HUDEP-2 (cell line): ENCODE data around the gene DHX16.
A peak's percentile ranks its signal among the peaks of the same experiment; 100 is the strongest.

Experiments used
- DNase-seq, 76 experiments: peaks; one replicate each; lab custom pipeline; 2025; ENCODE audit not compliant: unreplicated experiment in 76 of 76; lab: John Stamatoyannopoulos, UW

Gene DHX16

DNA sequence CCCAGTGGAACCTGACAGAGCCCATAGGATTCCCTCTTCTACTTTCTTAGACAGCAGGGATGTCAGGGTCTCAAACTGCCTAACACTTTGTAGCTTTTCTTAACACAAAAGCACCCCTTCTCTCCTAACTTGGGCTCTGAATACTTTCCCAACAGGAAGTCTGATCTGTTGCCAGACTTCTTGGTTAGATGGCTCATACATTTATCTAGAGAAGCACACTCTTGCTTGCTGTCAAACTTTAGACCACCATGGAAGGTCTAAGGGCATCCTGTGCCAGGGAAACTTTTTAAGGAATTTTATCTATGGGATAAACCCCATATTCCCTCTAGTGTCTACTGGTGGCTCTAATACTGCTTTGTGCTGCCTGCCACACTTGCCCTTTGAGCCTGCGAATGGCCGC lies 29.1 kb downstream of the DHX16 start:
- no peak for DNase-seq

DNA sequence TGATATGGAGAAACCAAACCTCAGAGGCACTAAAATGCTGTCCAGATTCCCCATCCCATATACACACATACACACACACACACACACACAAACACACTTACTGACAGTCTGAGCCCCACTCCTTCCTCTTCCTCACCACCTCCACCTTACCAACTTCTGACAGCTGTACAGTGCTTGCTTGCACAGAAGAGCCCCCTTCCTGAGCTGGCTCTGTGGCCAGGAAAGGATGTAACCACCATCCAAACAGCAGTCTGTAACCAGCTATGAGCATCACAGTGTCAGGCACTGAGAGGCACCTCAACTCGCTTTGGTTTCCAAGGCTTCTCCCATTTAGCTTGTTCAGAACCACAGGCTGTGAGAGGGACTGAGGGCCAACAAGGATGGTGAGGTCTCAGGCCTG lies 31.8 kb downstream of the DHX16 start:
- no peak for DNase-seq

- peak in 14 of 76 experiments; percentile 1 to 22 (median 12) for DNase-seq
These were observed 32.3 kb downstream of the DHX16 start for GRCh38 chr6:30640481-30640880.

- DNase-seq = no peak
These were observed 37.0 kb downstream of the DHX16 start for GRCh38 chr6:30635834-30636233.

DNA sequence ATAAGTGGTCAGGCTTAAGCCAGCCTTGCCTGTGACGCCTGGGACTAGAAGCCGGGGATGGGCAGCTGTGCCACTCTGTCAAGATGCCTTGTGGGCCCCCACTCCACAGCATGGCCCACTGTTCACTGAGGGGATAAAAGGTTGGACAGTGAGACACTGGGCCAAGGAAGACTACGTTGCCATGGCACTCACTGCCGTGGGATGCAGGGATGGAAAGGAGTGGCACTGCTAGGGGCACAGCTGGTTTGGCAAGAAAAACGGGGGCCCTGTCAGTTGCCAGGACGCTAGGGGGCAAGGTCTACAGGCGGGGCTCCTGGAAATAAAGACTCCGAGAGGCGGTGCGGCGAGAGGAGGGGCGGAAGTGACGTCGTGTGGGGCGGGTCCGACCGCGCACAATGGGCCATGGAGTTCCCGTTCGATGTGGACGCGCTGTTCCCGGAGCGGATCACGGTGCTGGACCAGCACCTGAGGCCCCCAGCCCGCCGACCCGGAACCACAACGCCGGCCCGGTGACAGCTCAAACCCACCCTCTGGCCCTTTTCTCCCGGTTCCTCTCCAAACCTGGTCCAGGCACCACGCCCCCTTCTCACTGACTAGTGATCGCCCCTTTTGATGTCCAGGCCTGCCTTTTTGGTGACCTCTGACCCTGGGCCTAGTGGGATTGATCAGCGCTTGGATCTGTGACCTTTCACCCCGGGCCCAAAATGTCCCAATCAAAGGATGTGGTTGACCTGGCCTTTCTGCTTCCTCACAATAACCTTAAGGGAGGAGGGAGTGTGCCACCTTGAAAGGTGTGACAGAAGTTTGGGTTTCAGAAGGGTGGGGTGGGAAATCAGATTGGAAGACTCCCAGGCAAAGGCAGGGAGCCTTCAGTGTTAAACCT lies 46.1 kb downstream of the DHX16 start, which contains the start of gene ATAT1:
Gene ATAT1, plus strand, starts transcription at position 391 of the 883 bp plus-strand sequence.
- DNase-seq = peak in 72 of 76 experiments; percentile 38 to 90 (median 76)

- no peak for DNase-seq
These were observed 47.3 kb downstream of the DHX16 start for GRCh38 chr6:30625511-30625910.

DNA sequence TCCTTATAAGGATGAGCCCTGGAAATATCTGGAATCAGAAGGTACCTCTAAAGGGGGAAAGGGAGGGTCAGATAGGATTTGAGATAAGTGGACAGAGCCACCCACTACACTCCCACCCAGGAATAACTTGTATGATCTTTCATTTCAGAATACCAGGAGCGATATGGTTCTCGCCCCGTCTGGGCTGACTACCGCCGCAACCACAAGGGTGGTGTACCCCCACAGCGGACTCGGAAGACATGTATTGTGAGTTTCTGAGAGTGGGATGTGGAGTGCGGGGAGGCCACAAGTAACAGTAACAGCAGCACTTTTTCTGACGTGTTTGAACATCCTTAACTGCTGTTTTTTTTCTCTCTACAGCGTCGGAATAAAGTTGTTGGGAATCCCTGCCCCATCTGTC lies 53.2 kb downstream of the DHX16 start:
- no peak for DNase-seq

DNA sequence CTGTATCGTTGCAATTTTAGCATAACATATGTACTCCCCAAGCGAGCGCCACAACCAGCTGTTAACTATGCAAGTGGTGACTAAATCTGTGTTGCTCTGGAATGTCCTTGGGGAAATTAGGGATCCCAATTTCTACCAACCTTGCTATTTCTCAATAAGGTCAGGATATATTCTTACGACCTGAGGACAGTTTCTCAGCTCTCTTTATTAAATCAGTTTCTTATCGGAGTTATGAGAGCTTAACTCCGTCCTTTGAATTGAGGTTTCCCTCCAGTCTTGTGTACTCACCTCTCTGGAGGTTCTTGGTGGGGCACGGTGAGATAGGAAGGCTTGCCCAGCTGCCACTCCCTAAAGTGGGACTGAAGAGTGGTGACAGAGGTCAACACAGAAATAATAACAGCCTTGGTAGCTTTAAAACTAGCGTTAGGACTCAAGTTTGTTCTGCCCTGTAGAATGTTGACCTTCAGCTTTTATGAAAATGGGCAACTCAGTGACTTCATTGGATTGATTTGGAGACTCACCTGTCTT lies 54.5 kb downstream of the DHX16 start:
- peak in 14 of 76 experiments; percentile 18 to 50 (median 34) for DNase-seq

GRCh38 chr6:30617565-30618269 lies 55.1 kb downstream of the DHX16 start, which contains the start of gene MRPS18B:
TSS of gene MRPS18B (plus strand) at chr6:30617840. CDS start at chr6:30617866, 26 bp downstream.
- DNase-seq = peak in 75 of 76 experiments; percentile 60 to 99 (median 97)

GRCh38 chr6:30616811-30617564 lies 55.8 kb downstream of the DHX16 start, which contains the start of gene PPP1R10:
TSS of gene PPP1R10 (minus strand) at chr6:30617243. CDS start at chr6:30609944, 7,299 bp downstream.
- DNase-seq = peak in 75 of 76 experiments; percentile 97 to 100 (median 100)

DNA sequence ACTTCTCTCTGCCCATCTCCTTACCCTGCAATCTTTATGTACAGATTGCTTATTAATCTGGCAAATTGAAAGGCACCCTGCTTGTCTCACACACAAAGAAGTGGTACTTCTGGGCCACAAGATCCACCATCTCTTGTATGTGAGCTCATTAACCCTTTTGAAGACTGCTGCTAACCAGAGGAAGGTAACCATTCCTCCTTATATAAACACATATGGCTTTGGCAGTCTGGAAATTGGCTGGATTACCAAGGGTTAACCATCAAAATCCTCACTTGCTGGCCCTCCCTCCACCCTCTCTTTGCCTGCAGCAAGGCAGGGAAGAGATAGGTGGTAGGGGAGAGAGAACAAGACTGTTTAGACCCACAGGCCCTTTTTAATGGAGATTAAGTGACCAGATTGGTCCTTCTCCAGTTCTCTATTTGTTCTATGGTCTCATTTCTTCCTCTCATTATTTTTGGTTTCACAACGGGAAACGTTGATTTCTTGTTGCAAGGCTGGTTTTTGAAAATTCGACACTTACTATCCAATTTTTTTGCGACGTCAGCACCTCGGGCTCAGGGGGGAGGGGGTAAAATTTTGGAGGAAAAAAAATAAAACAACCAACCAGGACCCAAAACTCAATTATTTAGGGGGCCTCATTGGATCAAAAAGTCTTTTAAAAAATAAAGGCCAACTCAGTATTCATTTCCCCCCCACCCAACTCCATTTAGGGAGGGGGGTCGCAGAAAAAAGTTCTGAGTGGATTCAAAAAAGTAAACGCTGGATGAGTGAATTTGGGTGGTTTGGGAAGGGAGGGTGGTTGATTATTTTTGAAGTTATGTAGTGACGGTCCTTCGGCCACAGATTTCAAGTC lies 56.6 kb downstream of the DHX16 start:
- peak in 36 of 76 experiments; percentile 10 to 80 (median 48) for DNase-seq

DNA sequence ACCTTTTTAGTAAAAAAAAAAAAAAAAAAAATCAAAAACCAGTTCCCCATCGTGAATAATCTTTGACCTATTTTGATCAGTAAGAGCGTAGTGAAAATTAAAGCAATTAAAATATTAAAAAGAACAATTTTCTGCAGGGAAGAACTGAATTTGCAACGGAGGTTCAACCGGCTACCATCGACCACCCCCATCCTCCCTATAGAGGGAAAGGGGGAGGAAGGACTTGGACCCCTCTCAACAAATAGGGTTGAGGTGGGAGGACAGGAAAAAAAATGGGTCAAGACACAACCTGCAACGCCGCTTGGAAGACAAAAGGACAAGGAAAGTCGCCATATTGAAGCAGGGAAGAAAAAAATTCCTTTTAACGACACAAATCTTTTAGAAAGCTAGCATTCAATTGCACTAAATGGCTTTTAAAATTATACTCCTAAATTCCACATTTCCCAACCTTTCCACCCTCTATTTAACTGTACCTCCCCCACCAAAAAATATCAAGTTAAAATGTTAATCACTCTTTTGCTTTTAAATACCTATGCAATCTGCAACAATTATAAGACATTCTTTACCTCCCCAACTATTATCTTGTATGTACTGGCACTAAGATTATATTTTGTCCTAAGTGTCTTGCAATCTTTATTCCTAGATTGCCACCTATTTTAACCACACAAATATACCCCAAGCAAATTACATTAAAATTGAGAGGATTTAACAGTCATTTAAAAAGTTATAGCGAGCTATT lies 57.4 kb downstream of the DHX16 start:
- DNase-seq = peak in 72 of 76 experiments; percentile 23 to 88 (median 64)

DNA sequence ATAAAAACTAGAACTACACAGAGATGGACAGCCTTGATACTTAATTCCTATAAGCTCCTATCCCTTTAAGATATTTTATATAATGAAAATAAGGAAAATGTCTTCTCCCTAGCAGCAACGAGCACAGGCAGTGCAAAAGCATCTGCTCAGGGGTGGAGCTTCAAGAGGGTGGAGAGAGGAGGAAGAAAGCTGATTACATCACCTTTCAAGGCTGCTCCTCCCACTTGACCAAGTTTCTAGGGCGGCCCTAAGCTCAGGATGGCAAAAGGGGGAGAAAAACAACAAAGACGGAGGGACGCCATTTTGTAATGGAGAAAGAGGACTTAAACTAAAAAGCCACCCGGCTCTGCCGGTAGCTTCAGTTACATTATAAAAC lies 58.0 kb downstream of the DHX16 start:
- peak in 74 of 76 experiments; percentile 54 to 99 (median 94) for DNase-seq

DNA sequence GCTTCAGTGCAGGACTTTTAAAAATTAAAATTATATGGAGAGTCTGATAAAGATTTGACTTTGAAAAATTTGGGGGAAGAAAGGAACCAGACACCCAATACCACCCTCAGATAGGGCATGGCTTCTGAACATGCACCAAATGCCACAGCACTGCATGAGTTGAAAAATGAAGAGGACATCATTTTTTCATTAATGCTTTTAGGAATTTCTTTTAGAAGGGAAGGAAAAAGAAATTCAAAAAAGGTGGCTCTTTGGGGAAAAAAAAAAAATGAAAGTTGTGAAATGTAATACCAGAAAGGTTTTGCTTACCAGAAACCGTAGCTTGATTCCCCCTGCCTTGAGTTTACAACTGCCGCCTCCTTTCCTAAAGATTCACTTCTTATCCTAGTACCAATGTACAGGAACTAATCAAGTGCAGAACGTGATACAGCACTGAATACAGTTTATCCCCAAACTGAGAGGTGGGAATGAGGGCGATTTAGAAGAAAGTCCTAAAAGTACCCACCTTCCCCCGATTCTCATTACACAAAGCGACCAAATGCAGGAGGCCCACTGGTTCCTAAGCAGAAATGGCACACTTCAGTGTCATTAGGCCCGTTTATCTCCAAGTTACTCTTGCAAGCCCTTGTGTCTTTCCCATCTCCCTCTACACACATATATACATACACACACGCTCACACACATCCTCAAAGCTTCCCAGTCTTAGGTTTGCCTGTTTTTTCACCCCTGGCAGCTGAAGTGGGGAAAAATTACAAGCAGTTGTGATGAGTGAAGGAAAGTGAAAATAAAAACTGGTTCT lies 58.6 kb downstream of the DHX16 start:
- peak in 12 of 76 experiments; percentile 27 to 55 (median 44) for DNase-seq

- DNase-seq = peak in 1 of 76 experiments; percentile 13
These were observed 59.4 kb downstream of the DHX16 start for GRCh38 chr6:30613251-30614043.

GRCh38 chr6:30612687-30613248 lies 60.0 kb downstream of the DHX16 start:
- no peak for DNase-seq

DNA sequence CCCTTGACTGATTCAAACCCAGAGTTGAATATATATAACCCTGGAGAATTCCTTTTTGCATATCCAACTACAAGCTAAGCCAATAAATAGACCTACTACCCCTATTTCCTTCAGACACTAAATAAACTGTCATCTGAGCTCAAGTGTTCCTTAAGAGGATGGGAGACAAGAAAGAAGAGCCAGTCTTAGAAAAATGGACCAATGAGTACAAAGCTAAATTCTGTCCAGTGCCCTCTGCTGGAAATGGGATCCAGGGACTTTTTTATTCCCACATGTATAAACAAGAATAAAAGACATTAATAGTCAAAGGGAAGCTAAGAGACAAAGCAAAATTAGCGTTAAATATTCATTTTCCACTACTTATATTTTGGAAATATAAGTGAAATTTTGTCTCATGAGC lies 60.6 kb downstream of the DHX16 start:
- peak in 7 of 76 experiments; percentile 16 to 37 (median 22) for DNase-seq
